T-helper 2 cell treated with Interferon-gamma antibody and Interleukin-4, amounts not matched to agents 5 μg/mL and 100 μg/mL, for 36 hours (primary cell): Measurements from ENCODE around the gene CTIF.

Experiments
- DNase-seq: peaks from one replicate; pipeline ENCODE4 v3.0.0; 2021; ENCODE audit warnings: low spot score
- H3K27ac Mint-ChIP-seq: one replicate; pipeline ENCODE4 v1.8.0; 2021; ENCODE audit warnings: mild to moderate bottlenecking, mixed read lengths
- H3K27me3 Mint-ChIP-seq: one replicate; pipeline ENCODE4 v1.8.0; 2021; ENCODE audit warnings: low read depth, mixed read lengths
- H3K36me3 Mint-ChIP-seq: one replicate; pipeline ENCODE4 v1.8.0; 2021; ENCODE audit warnings: low read depth, mixed read lengths
- H3K4me1 Mint-ChIP-seq: one replicate; pipeline ENCODE4 v1.8.0; 2021; ENCODE audit warnings: low read depth, mixed read lengths
- H3K4me3 Mint-ChIP-seq: one replicate; pipeline ENCODE4 v1.8.0; 2022; ENCODE audit warnings: mild to moderate bottlenecking, moderate library complexity, mixed read lengths
- H3K9me3 Mint-ChIP-seq: one replicate; pipeline ENCODE4 v1.8.0; 2021; ENCODE audit warnings: mixed read lengths

CTIF gene

GRCh38 chr18:48615566-48616401, 77.0 kb downstream of the CTIF start:
- H3K9me3 Mint-ChIP-seq: no peaks in the 10 kb centered on the region
- H3K36me3 Mint-ChIP-seq: no peaks in the 10 kb centered on the region
- no peak for DNase-seq
- H3K4me3 Mint-ChIP-seq: no peak overlapping the region
- H3K4me1 Mint-ChIP-seq: no peaks in the 10 kb centered on the region
- H3K27ac Mint-ChIP-seq: no peak overlapping the region
- H3K27me3 Mint-ChIP-seq: no peaks in the 10 kb centered on the region

- no peaks in the 10 kb centered on the region for H3K36me3 Mint-ChIP-seq
- no peak overlapping the region for H3K4me3 Mint-ChIP-seq
- H3K27ac Mint-ChIP-seq: no peak overlapping the region
- DNase-seq: no peak
- no peaks in the 10 kb centered on the region for H3K27me3 Mint-ChIP-seq
- H3K9me3 Mint-ChIP-seq: no peaks in the 10 kb centered on the region
- H3K4me1 Mint-ChIP-seq: no peaks in the 10 kb centered on the region
Observed at GRCh38 chr18:48616484-48617255, 77.8 kb downstream of the CTIF start.

- DNase-seq: no peak
- Mint-ChIP-seq H3K9me3 (no peaks in the 10 kb centered on the region), H3K36me3 (no peaks in the 10 kb centered on the region), H3K4me1 (no peaks in the 10 kb centered on the region), H3K27ac (no peak overlapping the region), H3K27me3 (no peaks in the 10 kb centered on the region), H3K4me3 (no peak overlapping the region)
Observed at GRCh38 chr18:48617844-48618497, 79.1 kb downstream of the CTIF start.

GRCh38 chr18:48619016-48619415, 80.2 kb downstream of the CTIF start:
- no peaks in the 10 kb centered on the region for H3K27me3 Mint-ChIP-seq
- H3K4me1 Mint-ChIP-seq: no peaks in the 10 kb centered on the region
- DNase-seq: no peak
- no peak overlapping the region for H3K4me3 Mint-ChIP-seq
- no peaks in the 10 kb centered on the region for H3K36me3 Mint-ChIP-seq
- no peak overlapping the region for H3K27ac Mint-ChIP-seq
- no peaks in the 10 kb centered on the region for H3K9me3 Mint-ChIP-seq

- Mint-ChIP-seq H3K27me3 (no peaks in the 10 kb centered on the region), H3K27ac (no peak overlapping the region), H3K9me3 (no peaks in the 10 kb centered on the region), H3K36me3 (no peaks in the 10 kb centered on the region), H3K4me1 (no peaks in the 10 kb centered on the region), H3K4me3 (no peak overlapping the region)
- DNase-seq: no peak
Observed at GRCh38 chr18:48619501-48619900, 80.7 kb downstream of the CTIF start.

- Mint-ChIP-seq H3K36me3 (no peaks in the 10 kb centered on the region), H3K4me3 (no peak overlapping the region), H3K9me3 (no peaks in the 10 kb centered on the region), H3K27ac (no peak overlapping the region), H3K4me1 (no peaks in the 10 kb centered on the region), H3K27me3 (no peaks in the 10 kb centered on the region)
- DNase-seq: no peak
Observed at GRCh38 chr18:48620071-48620470, 81.2 kb downstream of the CTIF start.

- Mint-ChIP-seq H3K36me3 (no peaks in the 10 kb centered on the region), H3K4me1 (no peaks in the 10 kb centered on the region), H3K27ac (no peak overlapping the region), H3K27me3 (no peaks in the 10 kb centered on the region), H3K4me3 (no peak overlapping the region), H3K9me3 (no peaks in the 10 kb centered on the region)
- DNase-seq: no peak
Observed at GRCh38 chr18:48621240-48621639, 82.4 kb downstream of the CTIF start.

GRCh38 chr18:48621815-48622555, 83.2 kb downstream of the CTIF start:
- Mint-ChIP-seq H3K27me3 (no peaks in the 10 kb centered on the region), H3K4me3 (no peak overlapping the region), H3K4me1 (no peaks in the 10 kb centered on the region), H3K27ac (no peak overlapping the region), H3K36me3 (no peaks in the 10 kb centered on the region), H3K9me3 (no peaks in the 10 kb centered on the region)
- no peak for DNase-seq

GRCh38 chr18:48622911-48623431, 84.1 kb downstream of the CTIF start:
- H3K27me3 Mint-ChIP-seq: no peaks in the 10 kb centered on the region
- H3K4me3 Mint-ChIP-seq: no peak overlapping the region
- H3K36me3 Mint-ChIP-seq: no peaks in the 10 kb centered on the region
- H3K27ac Mint-ChIP-seq: no peak overlapping the region
- no peaks in the 10 kb centered on the region for H3K9me3 Mint-ChIP-seq
- no peaks in the 10 kb centered on the region for H3K4me1 Mint-ChIP-seq
- DNase-seq: no peak

- H3K27ac Mint-ChIP-seq: no peak overlapping the region
- DNase-seq: no peak
- H3K4me1 Mint-ChIP-seq: no peaks in the 10 kb centered on the region
- H3K9me3 Mint-ChIP-seq: no peaks in the 10 kb centered on the region
- H3K36me3 Mint-ChIP-seq: no peaks in the 10 kb centered on the region
- H3K27me3 Mint-ChIP-seq: no peaks in the 10 kb centered on the region
- no peak overlapping the region for H3K4me3 Mint-ChIP-seq
Observed at GRCh38 chr18:48623468-48624235, 84.8 kb downstream of the CTIF start.

- DNase-seq: no peak
- H3K36me3 Mint-ChIP-seq: no peaks in the 10 kb centered on the region
- H3K27me3 Mint-ChIP-seq: peaks cover 2% of the 10 kb centered on the region
- no peaks in the 10 kb centered on the region for H3K9me3 Mint-ChIP-seq
- H3K4me1 Mint-ChIP-seq: no peaks in the 10 kb centered on the region
- H3K4me3 Mint-ChIP-seq: no peak overlapping the region
- H3K27ac Mint-ChIP-seq: no peak overlapping the region
Observed at GRCh38 chr18:48624856-48625255, 86.0 kb downstream of the CTIF start.

- H3K27me3 Mint-ChIP-seq: peaks cover 2% of the 10 kb centered on the region
- no peaks in the 10 kb centered on the region for H3K4me1 Mint-ChIP-seq
- H3K27ac Mint-ChIP-seq: no peak overlapping the region
- H3K4me3 Mint-ChIP-seq: no peak overlapping the region
- H3K36me3 Mint-ChIP-seq: no peaks in the 10 kb centered on the region
- DNase-seq: no peak
- no peaks in the 10 kb centered on the region for H3K9me3 Mint-ChIP-seq
Observed at GRCh38 chr18:48627216-48627615, 88.4 kb downstream of the CTIF start.

- no peak overlapping the region for H3K4me3 Mint-ChIP-seq
- H3K9me3 Mint-ChIP-seq: no peaks in the 10 kb centered on the region
- no peak for DNase-seq
- H3K4me1 Mint-ChIP-seq: no peaks in the 10 kb centered on the region
- no peak overlapping the region for H3K27ac Mint-ChIP-seq
- no peaks in the 10 kb centered on the region for H3K36me3 Mint-ChIP-seq
- peaks cover 2% of the 10 kb centered on the region for H3K27me3 Mint-ChIP-seq
Observed at GRCh38 chr18:48629730-48630324, 91.0 kb downstream of the CTIF start.
